ENCODE results near the gene FOXD4L3.
"Not testable (repeated sequence)": the region's sequence is repeated elsewhere in the genome, so short reads cannot be mapped to it uniquely, and the experiment has no call there.

Gene FOXD4L3

GRCh38 chr9:68302567-68302966, at the start of gene FOXD4L3:
Gene FOXD4L3, plus strand, starts transcription at chr9:68302867. Its CDS starts 85 bp downstream, at chr9:68302952.
- DNase-seq (ENCODE audit: low spot score); H3K27ac ChIP-seq; POLR2A ChIA-PET (ENCODE audit: low non-redundant PET); CTCF ChIA-PET: not testable (repeated sequence)

GRCh38 chr9:68281041-68281440, 21.6 kb upstream of the FOXD4L3 start:
- DNase-seq (ENCODE audit: low spot score); CTCF ChIA-PET; H3K27ac ChIP-seq; POLR2A ChIA-PET (ENCODE audit: low non-redundant PET): not testable (repeated sequence)

- DNase-seq (ENCODE audit: low spot score); H3K27ac ChIP-seq; CTCF ChIA-PET; POLR2A ChIA-PET (ENCODE audit: low non-redundant PET): not testable (repeated sequence)
Observed at GRCh38 chr9:68303771-68304170, 1.1 kb downstream of the FOXD4L3 start.

GRCh38 chr9:68304212-68304611, 1.5 kb downstream of the FOXD4L3 start:
- DNase-seq (ENCODE audit: low spot score); H3K27ac ChIP-seq; CTCF ChIA-PET; POLR2A ChIA-PET (ENCODE audit: low non-redundant PET): not testable (repeated sequence)

- CTCF ChIA-PET; POLR2A ChIA-PET (ENCODE audit: low non-redundant PET); H3K27ac ChIP-seq; DNase-seq (ENCODE audit: low spot score): not testable (repeated sequence)
Observed at GRCh38 chr9:68304777-68305176, 2.1 kb downstream of the FOXD4L3 start.

GRCh38 chr9:68305680-68306285, 3.1 kb downstream of the FOXD4L3 start:
- POLR2A ChIA-PET (ENCODE audit: low non-redundant PET); H3K27ac ChIP-seq; DNase-seq (ENCODE audit: low spot score); CTCF ChIA-PET: not testable (repeated sequence)

GRCh38 chr9:68306391-68306964, 3.8 kb downstream of the FOXD4L3 start:
- H3K27ac ChIP-seq; POLR2A ChIA-PET (ENCODE audit: low non-redundant PET); DNase-seq (ENCODE audit: low spot score); CTCF ChIA-PET: not testable (repeated sequence)

GRCh38 chr9:68307127-68307526, 4.5 kb downstream of the FOXD4L3 start:
- H3K27ac ChIP-seq; CTCF ChIA-PET; DNase-seq (ENCODE audit: low spot score); POLR2A ChIA-PET (ENCODE audit: low non-redundant PET): not testable (repeated sequence)

GRCh38 chr9:68307654-68308053, 5.0 kb downstream of the FOXD4L3 start:
- POLR2A ChIA-PET (ENCODE audit: low non-redundant PET); DNase-seq (ENCODE audit: low spot score); CTCF ChIA-PET: not testable (repeated sequence)

GRCh38 chr9:68311208-68311607, 8.5 kb downstream of the FOXD4L3 start:
- DNase-seq (ENCODE audit: low spot score); H3K27ac ChIP-seq; POLR2A ChIA-PET (ENCODE audit: low non-redundant PET); CTCF ChIA-PET: not testable (repeated sequence)

More at GRCh38 chr9:68307654-68308053, 5.0 kb downstream of the FOXD4L3 start:
- not testable (repeated sequence) for H3K27ac ChIP-seq

GRCh38 chr9:68318209-68318608, 15.5 kb downstream of the FOXD4L3 start:
- H3K27ac ChIP-seq; DNase-seq (ENCODE audit: low spot score); CTCF ChIA-PET; POLR2A ChIA-PET (ENCODE audit: low non-redundant PET): not testable (repeated sequence)

GRCh38 chr9:68323749-68324148, 21.1 kb downstream of the FOXD4L3 start:
- H3K27ac ChIP-seq; DNase-seq (ENCODE audit: low spot score); CTCF ChIA-PET; POLR2A ChIA-PET (ENCODE audit: low non-redundant PET): not testable (repeated sequence)

- POLR2A ChIA-PET (ENCODE audit: low non-redundant PET); DNase-seq (ENCODE audit: low spot score); CTCF ChIA-PET; H3K27ac ChIP-seq: not testable (repeated sequence)
Observed at GRCh38 chr9:68324518-68324917, 21.9 kb downstream of the FOXD4L3 start.

GRCh38 chr9:68329106-68329505, 26.4 kb downstream of the FOXD4L3 start:
- CTCF ChIA-PET; H3K27ac ChIP-seq; DNase-seq (ENCODE audit: low spot score); POLR2A ChIA-PET (ENCODE audit: low non-redundant PET): not testable (repeated sequence)

GRCh38 chr9:68330531-68331173, 28.0 kb downstream of the FOXD4L3 start:
- POLR2A ChIA-PET (ENCODE audit: low non-redundant PET), result not testable (repeated sequence)

GRCh38 chr9:68332122-68332521, 29.5 kb downstream of the FOXD4L3 start:
- DNase-seq (ENCODE audit: low spot score); CTCF ChIA-PET; POLR2A ChIA-PET (ENCODE audit: low non-redundant PET); H3K27ac ChIP-seq: not testable (repeated sequence)

More at GRCh38 chr9:68330531-68331173, 28.0 kb downstream of the FOXD4L3 start:
- H3K27ac ChIP-seq; DNase-seq (ENCODE audit: low spot score); CTCF ChIA-PET: not testable (repeated sequence)

- POLR2A ChIA-PET (ENCODE audit: low non-redundant PET); H3K27ac ChIP-seq; DNase-seq (ENCODE audit: low spot score); CTCF ChIA-PET: not testable (repeated sequence)
Observed at GRCh38 chr9:68335935-68336334, 33.3 kb downstream of the FOXD4L3 start.

GRCh38 chr9:68336639-68337339, 34.1 kb downstream of the FOXD4L3 start:
- CTCF ChIA-PET; H3K27ac ChIP-seq; DNase-seq (ENCODE audit: low spot score); POLR2A ChIA-PET (ENCODE audit: low non-redundant PET): not testable (repeated sequence)

All from RWPE1 (cell line).